CD4-positive, alpha-beta T cell (primary cell): Measurements from ENCODE around the gene MYT1. TPM values are rescaled to one million over a fixed set of nuclear protein-coding genes. Genes with fewer than 3 reads are reported as not detected.

ENCODE experiments used
- ATAC-seq: fragments of 200-7000 bp; cut with Tn5 transposase; one replicate; pipeline ENCODE4 v1.10.0; 2022; ENCODE audit warnings: mild to moderate bottlenecking; ENCODE audit not compliant: poor library complexity
- CTCF ChIA-PET: fragments of 350-600 bp; sonication (Branson Sonifier 250); formaldehyde crosslinking; loops from one replicate; lab custom pipeline; 2021; ENCODE audit warnings: antibody characterized with exemption, inconsistent platforms; lab: Charles Lee
- POLR2A ChIA-PET: fragments of 350-600 bp; sonication (Branson Sonifier 250); formaldehyde crosslinking; loops from one replicate; lab custom pipeline; 2021; ENCODE audit warnings: antibody characterized with exemption, inconsistent platforms; lab: Charles Lee
- DNase-seq, 14 experiments: peaks; one replicate each; pipeline ENCODE4 v3.0.0-alpha.2; 2013 to 2020; ENCODE audit warnings: mixed read lengths in 2 of 14
- H3K27ac ChIP-seq, 2 donors: one replicate each; pipeline versions ENCODE4 v1.5.1 to v1.7.0; 2013; ENCODE audit warnings: low read length in 2 of 2, low read depth in 1 of 2, mild to moderate bottlenecking in 1 of 2
- H3K27me3 ChIP-seq, 2 experiments: 1 replicate in 1 of 2; 2 replicates in 1 of 2; pipeline versions ENCODE4 v1.6.1 to v1.7.0; 2013; ENCODE audit warnings: low read length in 2 of 2, control low read depth in 1 of 2, mild to moderate bottlenecking in 1 of 2, moderate library complexity in 1 of 2; ENCODE audit not compliant: insufficient read depth in 2 of 2, control insufficient read depth in 1 of 2
- H3K36me3 ChIP-seq: one replicate; pipeline ENCODE4 v1.6.1; 2013; ENCODE audit warnings: low read length, control low read depth; ENCODE audit not compliant: insufficient read depth
- H3K4me1 ChIP-seq: one replicate; pipeline ENCODE4 v1.6.1; 2013; ENCODE audit warnings: low read length, control low read depth; ENCODE audit not compliant: insufficient read depth
- H3K4me3 ChIP-seq: one replicate; pipeline ENCODE4 v1.5.1; 2013; ENCODE audit warnings: mild to moderate bottlenecking, low read length, moderate library complexity
- H3K9me3 ChIP-seq, 2 experiments: 1 replicate in 1 of 2; 2 replicates in 1 of 2; pipeline versions ENCODE4 v1.6.1 to v1.7.0; 2013; ENCODE audit warnings: low read length in 2 of 2, mild to moderate bottlenecking in 2 of 2, control low read depth in 1 of 2, moderate library complexity in 1 of 2; ENCODE audit not compliant: control insufficient read depth in 1 of 2, insufficient read depth in 1 of 2
- H3K27ac Mint-ChIP-seq: one replicate; pipeline ENCODE4 v1.8.0; 2020; ENCODE audit warnings: mixed read lengths
- H3K27me3 Mint-ChIP-seq: one replicate; pipeline ENCODE4 v1.8.0; 2021; ENCODE audit warnings: mixed read lengths
- H3K36me3 Mint-ChIP-seq: one replicate; pipeline ENCODE4 v1.8.0; 2021; ENCODE audit warnings: low read depth, mixed read lengths
- H3K4me1 Mint-ChIP-seq: one replicate; pipeline ENCODE4 v1.8.0; 2021; ENCODE audit warnings: low read depth, mixed read lengths
- H3K4me3 Mint-ChIP-seq: one replicate; pipeline ENCODE4 v1.8.0; 2020; ENCODE audit warnings: mild to moderate bottlenecking, mixed read lengths
- H3K9me3 Mint-ChIP-seq: one replicate; pipeline ENCODE4 v1.8.0; 2020; ENCODE audit warnings: mixed read lengths
- intact Hi-C, 2 experiments: fragments of 100-400 bp; cut with DNase I in 1 of 2; cut with micrococcal nuclease in 1 of 2; formaldehyde crosslinking; loops; one replicate each; pipeline versions ENCODE4 v1.15.1 to v1.9.0; 2023 to 2025; cut with DNase I, micrococcal nuclease
- total RNA-seq, 174 experiments: library from RNA in 2 of 174; stranded (reverse) in 2 of 174; gene quantifications; one replicate each; pipeline ENCODE4 v1.2.3 and lab custom pipeline; 2021 to 2026
- TF ChIP-seq, protein P1 (sequence below): fragments of 200-600 bp; IDR thresholded peaks from one replicate; pipeline ENCODE4 v1.8.0; 2022; ENCODE audit warnings: antibody characterized with exemption, mild to moderate bottlenecking

The MYT1 gene
- total RNA-seq, 2 experiments from 2014 or later: 1.0 TPM; not detected in 1

DNA sequence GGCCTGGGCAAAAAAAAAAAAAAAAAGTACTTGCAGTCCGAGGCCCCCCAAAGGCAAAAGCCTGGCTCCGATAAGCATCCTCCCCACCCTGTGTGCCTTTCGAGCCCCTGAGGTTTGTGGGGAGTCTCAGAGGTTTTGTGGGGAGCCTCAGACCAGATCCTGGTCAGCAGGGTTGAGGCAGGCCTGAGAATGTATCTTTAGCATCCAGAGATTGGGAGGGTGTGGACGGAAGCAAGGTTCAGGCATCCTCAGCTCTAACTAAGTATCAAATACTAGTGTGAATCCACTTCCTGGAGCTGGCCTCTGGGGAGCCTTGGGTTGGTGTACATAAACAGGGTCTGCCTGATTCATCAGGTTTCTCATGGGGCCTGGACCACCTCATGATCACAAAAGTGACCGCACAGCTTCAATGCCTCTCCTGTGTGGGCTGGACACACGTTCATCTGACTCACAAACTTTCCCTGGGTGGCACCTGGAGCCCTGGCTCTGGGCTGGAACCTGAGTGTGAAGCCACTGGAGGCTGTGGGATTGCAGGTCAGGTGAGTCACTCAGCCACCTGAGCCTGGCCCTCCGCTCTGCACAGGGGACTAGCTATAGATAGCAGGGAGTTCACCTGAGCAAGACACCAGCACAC lies 115.7 kb downstream of the MYT1 start:
- no peak overlapping the region for H3K27ac Mint-ChIP-seq
- intact Hi-C loops: no loop called here
- ChIA-PET POLR2A (no interaction called here), CTCF (no interaction called here)
- H3K4me1 Mint-ChIP-seq: peaks cover 5% of the 10 kb centered on the region
- Histone ChIP-seq H3K27ac (no peak overlapping the region), H3K4me3 (no peak overlapping the region), H3K27me3 (no peaks in the 10 kb centered on the region), H3K36me3 (no peaks in the 10 kb centered on the region), H3K9me3 (no peaks in the 10 kb centered on the region), H3K4me1 (no peaks in the 10 kb centered on the region)
- no peaks in the 10 kb centered on the region for H3K27me3 Mint-ChIP-seq
- ATAC-seq (no peak), DNase-seq (peak in 1 of 14 experiments; percentile 10)
- TF ChIP-seq, protein P1, sequence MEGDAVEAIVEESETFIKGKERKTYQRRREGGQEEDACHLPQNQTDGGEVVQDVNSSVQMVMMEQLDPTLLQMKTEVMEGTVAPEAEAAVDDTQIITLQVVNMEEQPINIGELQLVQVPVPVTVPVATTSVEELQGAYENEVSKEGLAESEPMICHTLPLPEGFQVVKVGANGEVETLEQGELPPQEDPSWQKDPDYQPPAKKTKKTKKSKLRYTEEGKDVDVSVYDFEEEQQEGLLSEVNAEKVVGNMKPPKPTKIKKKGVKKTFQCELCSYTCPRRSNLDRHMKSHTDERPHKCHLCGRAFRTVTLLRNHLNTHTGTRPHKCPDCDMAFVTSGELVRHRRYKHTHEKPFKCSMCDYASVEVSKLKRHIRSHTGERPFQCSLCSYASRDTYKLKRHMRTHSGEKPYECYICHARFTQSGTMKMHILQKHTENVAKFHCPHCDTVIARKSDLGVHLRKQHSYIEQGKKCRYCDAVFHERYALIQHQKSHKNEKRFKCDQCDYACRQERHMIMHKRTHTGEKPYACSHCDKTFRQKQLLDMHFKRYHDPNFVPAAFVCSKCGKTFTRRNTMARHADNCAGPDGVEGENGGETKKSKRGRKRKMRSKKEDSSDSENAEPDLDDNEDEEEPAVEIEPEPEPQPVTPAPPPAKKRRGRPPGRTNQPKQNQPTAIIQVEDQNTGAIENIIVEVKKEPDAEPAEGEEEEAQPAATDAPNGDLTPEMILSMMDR: no peak
- H3K36me3 Mint-ChIP-seq: peaks cover 29% of the 10 kb centered on the region
- no peak overlapping the region for H3K4me3 Mint-ChIP-seq
- no peaks in the 10 kb centered on the region for H3K9me3 Mint-ChIP-seq

DNA sequence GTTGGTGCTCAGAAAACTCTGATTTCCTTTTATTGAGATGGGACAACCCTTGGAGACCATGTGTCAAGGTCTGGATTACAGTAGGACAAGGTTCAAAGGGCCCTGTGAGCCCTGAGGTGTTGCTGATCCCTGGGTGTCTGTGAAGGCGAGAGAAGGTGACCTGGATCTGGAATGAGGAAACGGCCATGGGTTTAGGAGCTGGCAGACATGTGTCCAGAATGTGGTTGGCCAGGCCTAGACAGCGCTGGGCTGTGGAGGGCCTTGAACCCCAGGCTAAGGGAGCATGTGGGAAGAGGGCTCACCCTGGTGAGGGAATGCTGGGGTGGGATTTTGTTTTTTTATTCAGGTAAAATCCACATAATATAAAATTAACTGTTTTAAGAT lies 116.2 kb downstream of the MYT1 start:
- no peaks in the 10 kb centered on the region for H3K9me3 Mint-ChIP-seq
- Histone ChIP-seq H3K4me1 (no peaks in the 10 kb centered on the region), H3K27ac (no peak overlapping the region), H3K9me3 (peaks cover 0 to 2% of the 10 kb centered on the region in 2 experiments), H3K27me3 (no peaks in the 10 kb centered on the region), H3K4me3 (no peak overlapping the region), H3K36me3 (no peaks in the 10 kb centered on the region)
- CTCF ChIA-PET: no interaction called here
- POLR2A ChIA-PET: no interaction called here
- no peaks in the 10 kb centered on the region for H3K27me3 Mint-ChIP-seq
- no peak overlapping the region for H3K4me3 Mint-ChIP-seq
- DNase-seq (no peak), ATAC-seq (no peak)
- H3K27ac Mint-ChIP-seq: no peak overlapping the region
- peaks cover 5% of the 10 kb centered on the region for H3K4me1 Mint-ChIP-seq
- TF ChIP-seq, protein P1: no peak
- intact Hi-C loops: no loop called here
- H3K36me3 Mint-ChIP-seq: peaks cover 23% of the 10 kb centered on the region

DNA sequence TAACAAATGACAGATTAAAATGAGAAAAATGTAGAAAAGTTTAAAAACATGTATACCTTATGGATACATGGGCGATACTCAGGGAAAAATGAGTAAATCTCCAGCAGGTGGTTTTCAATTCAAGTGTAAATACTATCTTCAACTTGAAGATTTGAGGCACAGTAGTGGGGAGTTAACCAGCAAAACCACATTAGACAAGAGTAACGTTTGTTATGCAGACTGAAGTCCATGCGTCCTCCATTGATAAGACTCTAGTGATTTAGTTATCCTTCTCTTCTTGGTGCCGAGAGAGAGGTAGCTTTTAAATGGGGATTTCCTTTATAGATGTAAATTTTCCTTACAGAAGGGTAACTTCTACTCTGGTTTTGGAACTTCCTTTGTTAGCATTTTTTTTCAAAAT lies 119.4 kb downstream of the MYT1 start:
- ChIA-PET POLR2A (interaction anchor here (1.0 kb wide), 1 partner anchor 29 kb away, joined by 3 read pairs; no protein-coding TSS in a partner anchor), CTCF (no interaction called here)
- ATAC-seq (no peak), DNase-seq (no peak)
- Mint-ChIP-seq H3K27ac (no peak overlapping the region), H3K4me1 (peaks cover 5% of the 10 kb centered on the region), H3K4me3 (no peak overlapping the region), H3K9me3 (no peaks in the 10 kb centered on the region), H3K27me3 (no peaks in the 10 kb centered on the region), H3K36me3 (peaks cover 5% of the 10 kb centered on the region)
- Histone ChIP-seq H3K36me3 (no peaks in the 10 kb centered on the region), H3K27me3 (no peaks in the 10 kb centered on the region), H3K4me3 (no peak overlapping the region), H3K27ac (no peak overlapping the region), H3K4me1 (no peaks in the 10 kb centered on the region), H3K9me3 (peaks cover 0 to 16% of the 10 kb centered on the region in 2 experiments)
- TF ChIP-seq, protein P1: no peak
- intact Hi-C loops: no loop called here
